Measurements from ENCODE around the gene LRRC32.

- TF ChIP-seq SIN3A (IDR thresholded peaks at IDR 0.05; ENCODE audit: borderline replicate concordance, insufficient read depth, low read depth, low read length) = no peak
- TF ChIP-seq CTCF (IDR thresholded peaks at IDR 0.05) = no peak
- TF ChIP-seq REST (IDR thresholded peaks at IDR 0.05; ENCODE audit: insufficient read depth in 1 of 2, low read depth in 2 of 2, low read length in 1 of 2) = no peak
- no peak for TF ChIP-seq POLR2AphosphoS5 (IDR thresholded peaks at IDR 0.05; ENCODE audit: low read depth, low read length)
Observed at GRCh38 chr11:76637491-76638269, 32.9 kb downstream of the LRRC32 start.

Data from Panc1 (cell line).